ENCODE data around the gene PTK6. TPM values are rescaled to one million over a fixed set of nuclear protein-coding genes. Genes with fewer than 3 reads are reported as not detected.

PTK6 gene
- total RNA-seq, 2 experiments from 2014 or later = 0.19 to 0.22 TPM

DNA sequence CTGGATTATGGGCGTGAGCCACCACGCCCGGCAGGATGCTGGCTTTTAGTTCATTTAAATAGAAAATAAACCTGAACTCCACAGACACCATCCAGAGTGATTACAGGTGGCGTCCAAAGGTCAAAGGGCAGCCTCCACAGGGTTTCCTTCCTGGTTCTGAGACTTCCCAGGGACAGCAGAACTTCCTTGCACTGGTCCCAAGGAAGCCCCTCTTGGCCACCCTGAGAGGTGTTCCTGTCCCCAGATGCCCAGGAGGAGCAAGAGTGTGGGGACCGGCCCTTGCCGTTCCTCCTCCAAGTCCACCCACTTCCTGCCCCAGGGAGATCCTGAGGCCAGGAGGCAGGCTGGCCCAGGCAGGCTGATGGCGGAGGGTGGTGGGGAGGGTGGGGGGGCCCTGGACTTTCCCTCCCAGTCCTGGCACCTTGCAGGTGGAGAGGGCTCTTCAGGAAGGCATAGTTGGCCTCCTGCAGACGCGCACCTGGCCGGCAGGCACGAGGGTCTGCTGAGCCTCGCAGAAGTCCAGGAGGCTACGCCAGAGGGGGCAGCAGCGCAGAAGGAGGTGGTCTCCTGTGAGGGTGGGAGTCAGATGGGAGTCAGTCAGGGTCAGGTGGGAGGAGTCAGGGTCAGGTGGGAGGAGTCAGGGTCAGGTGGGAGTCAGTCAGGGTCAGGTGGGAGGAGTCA lies 21.8 kb upstream of the PTK6 start:
- H3K4me3 ChIP-seq (ENCODE audit: low read length) = no peak overlapping the region
- Mint-ChIP-seq H3K9me3 (no peaks in the 10 kb centered on the region), H3K4me3 (no peak overlapping the region), H3K27me3 (no peaks in the 10 kb centered on the region), H3K4me1 (ENCODE audit: low read depth) (no peaks in the 10 kb centered on the region), H3K36me3 (ENCODE audit: low read depth) (peaks cover 11% of the 10 kb centered on the region), H3K27ac (no peak overlapping the region)
- H3K27me3 ChIP-seq (ENCODE audit: control insufficient read depth in 1 of 2, insufficient read depth in 2 of 2, low read length in 2 of 2) = no peaks in the 10 kb centered on the region
- no peak overlapping the region for H3K27ac ChIP-seq (ENCODE audit: low read depth in 1 of 2, low read length in 2 of 2)
- H3K9me3 ChIP-seq (ENCODE audit: control insufficient read depth in 1 of 2, insufficient read depth in 1 of 2, low read length in 2 of 2) = no peaks in the 10 kb centered on the region
- H3K36me3 ChIP-seq (ENCODE audit: insufficient read depth, low read length) = peaks cover 36% of the 10 kb centered on the region
- ATAC-seq (ENCODE audit: poor library complexity) = peak; percentile 14
- POLR2A ChIA-PET = no interaction called here
- intact Hi-C loops (cut with DNase I, micrococcal nuclease) = no loop called here
- no peak for DNase-seq
- H3K4me1 ChIP-seq (ENCODE audit: insufficient read depth, low read length) = peaks cover 9% of the 10 kb centered on the region
- CTCF ChIA-PET = no interaction called here
- no peak for TF ChIP-seq CTCF (IDR thresholded peaks at IDR 0.05)

DNA sequence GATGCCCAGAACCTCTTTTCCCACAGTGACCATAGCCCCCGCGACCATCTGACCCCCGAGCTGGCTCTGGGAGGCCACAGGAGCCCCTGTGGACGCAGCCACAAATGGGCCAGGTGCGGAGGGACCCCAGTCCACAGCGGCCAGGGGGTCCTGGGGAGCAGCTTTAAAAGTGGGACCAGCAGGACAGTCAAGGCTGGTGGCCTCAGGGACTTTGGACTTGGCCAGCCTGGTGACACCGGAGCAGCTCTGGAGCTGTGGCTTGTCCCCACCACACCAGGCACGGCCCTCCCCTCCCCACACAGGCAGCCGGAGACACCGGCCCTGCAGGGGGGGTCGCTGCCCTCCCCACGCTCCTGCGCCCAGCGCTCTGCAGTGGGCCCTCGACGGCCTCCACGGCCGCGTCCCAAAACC lies 20.3 kb upstream of the PTK6 start:
- Mint-ChIP-seq H3K27ac (no peak overlapping the region), H3K9me3 (no peaks in the 10 kb centered on the region), H3K4me1 (ENCODE audit: low read depth) (peaks cover 8% of the 10 kb centered on the region), H3K27me3 (no peaks in the 10 kb centered on the region), H3K4me3 (no peak overlapping the region), H3K36me3 (ENCODE audit: low read depth) (peaks cover 11% of the 10 kb centered on the region)
- TF ChIP-seq CTCF (IDR thresholded peaks at IDR 0.05) = no peak
- ChIA-PET CTCF (no interaction called here), POLR2A (no interaction called here)
- Histone ChIP-seq H3K36me3 (ENCODE audit: insufficient read depth, low read length) (peaks cover 27% of the 10 kb centered on the region), H3K27me3 (ENCODE audit: control insufficient read depth in 1 of 2, insufficient read depth in 2 of 2, low read length in 2 of 2) (no peaks in the 10 kb centered on the region), H3K9me3 (ENCODE audit: control insufficient read depth in 1 of 2, insufficient read depth in 1 of 2, low read length in 2 of 2) (peaks cover 0 to 3% of the 10 kb centered on the region in 2 experiments), H3K27ac (ENCODE audit: low read depth in 1 of 2, low read length in 2 of 2) (no peak overlapping the region), H3K4me3 (ENCODE audit: low read length) (no peak overlapping the region), H3K4me1 (ENCODE audit: insufficient read depth, low read length) (peaks cover 24% of the 10 kb centered on the region)
- intact Hi-C loops (cut with DNase I, micrococcal nuclease) = no loop called here
- DNase-seq (no peak), ATAC-seq (ENCODE audit: poor library complexity) (no peak)

- intact Hi-C loops (cut with DNase I, micrococcal nuclease) = no loop called here
- Mint-ChIP-seq H3K9me3 (no peaks in the 10 kb centered on the region), H3K4me3 (no peak overlapping the region), H3K36me3 (ENCODE audit: low read depth) (peaks cover 11% of the 10 kb centered on the region), H3K27ac (no peak overlapping the region), H3K4me1 (ENCODE audit: low read depth) (peaks cover 13% of the 10 kb centered on the region), H3K27me3 (no peaks in the 10 kb centered on the region)
- no peak for ATAC-seq (ENCODE audit: poor library complexity)
- H3K9me3 ChIP-seq (ENCODE audit: control insufficient read depth in 1 of 2, insufficient read depth in 1 of 2, low read length in 2 of 2) = peaks cover 0 to 3% of the 10 kb centered on the region in 2 experiments
- no peak for TF ChIP-seq CTCF (IDR thresholded peaks at IDR 0.05)
- H3K36me3 ChIP-seq (ENCODE audit: insufficient read depth, low read length) = peaks cover 22% of the 10 kb centered on the region
- H3K4me1 ChIP-seq (ENCODE audit: insufficient read depth, low read length) = peaks cover 29% of the 10 kb centered on the region
- H3K4me3 ChIP-seq (ENCODE audit: low read length) = no peak overlapping the region
- no peak overlapping the region for H3K27ac ChIP-seq (ENCODE audit: low read depth in 1 of 2, low read length in 2 of 2)
- no peaks in the 10 kb centered on the region for H3K27me3 ChIP-seq (ENCODE audit: control insufficient read depth in 1 of 2, insufficient read depth in 2 of 2, low read length in 2 of 2)
- POLR2A ChIA-PET = no interaction called here
- CTCF ChIA-PET = no interaction called here
- no peak for DNase-seq
Measured at GRCh38 chr20:63556873-63557478, 19.8 kb upstream of the PTK6 start.

Data from CD4-positive, alpha-beta T cell (primary cell).